Daoy (cell line): ENCODE measurements around the gene KISS1R. TPM values are rescaled to one million over a fixed set of nuclear protein-coding genes. Genes with fewer than 3 reads are reported as not detected.
"Not testable (repeated sequence)": the region's sequence is repeated elsewhere in the genome, so short reads cannot be mapped to it uniquely, and the experiment has no call there.

Source experiments
- DNase-seq: peaks from one replicate; pipeline ENCODE4 v3.0.0-alpha.2; 2015; ENCODE audit warnings: low read depth
- total RNA-seq: library from RNA; depleted of rRNA; stranded (reverse); fragments of >200 nt; shearing (Covaris generic); gene quantifications from 2 replicates; pipeline ENCODE4 v1.2.3, GENCODE V29; 2014

Gene KISS1R
- total RNA-seq, 1 experiment from 2014 or later, result not detected

- DNase-seq, result no peak
These were observed 35.6 kb upstream of the KISS1R start for GRCh38 chr19:881385-882071.

- no peak for DNase-seq
These were observed 34.1 kb upstream of the KISS1R start for GRCh38 chr19:882871-883497.

DNA sequence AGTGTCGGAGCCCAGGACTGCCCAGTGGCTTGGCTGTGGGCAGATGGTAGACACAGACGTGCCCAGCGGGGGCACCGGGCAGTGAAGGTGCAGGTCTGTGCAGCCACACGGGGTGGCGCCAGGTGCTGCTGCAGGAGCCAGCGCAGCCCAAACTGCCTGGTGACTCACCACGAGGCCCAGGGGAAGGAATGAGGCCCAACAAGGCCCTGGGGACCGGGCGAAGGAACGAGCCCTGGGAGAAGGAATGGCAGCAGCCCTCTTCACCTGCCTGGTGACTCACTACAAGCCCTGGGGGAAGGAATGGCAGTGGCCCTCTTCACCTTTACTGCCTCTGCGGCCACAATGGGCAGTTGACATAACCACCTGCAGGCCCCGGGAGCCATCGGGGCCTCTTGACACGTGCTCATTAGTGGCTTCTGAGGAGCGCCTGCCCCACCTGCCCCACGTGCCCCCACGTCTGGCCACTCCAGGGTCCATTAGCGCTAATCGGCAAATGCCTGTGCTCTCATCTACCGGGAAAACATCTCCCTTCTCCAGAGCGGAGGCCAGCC is 33.4 kb upstream of the KISS1R start:
- DNase-seq, result peak; percentile 80

- DNase-seq, result no peak
These were observed 32.5 kb upstream of the KISS1R start for GRCh38 chr19:884420-885211.

DNA sequence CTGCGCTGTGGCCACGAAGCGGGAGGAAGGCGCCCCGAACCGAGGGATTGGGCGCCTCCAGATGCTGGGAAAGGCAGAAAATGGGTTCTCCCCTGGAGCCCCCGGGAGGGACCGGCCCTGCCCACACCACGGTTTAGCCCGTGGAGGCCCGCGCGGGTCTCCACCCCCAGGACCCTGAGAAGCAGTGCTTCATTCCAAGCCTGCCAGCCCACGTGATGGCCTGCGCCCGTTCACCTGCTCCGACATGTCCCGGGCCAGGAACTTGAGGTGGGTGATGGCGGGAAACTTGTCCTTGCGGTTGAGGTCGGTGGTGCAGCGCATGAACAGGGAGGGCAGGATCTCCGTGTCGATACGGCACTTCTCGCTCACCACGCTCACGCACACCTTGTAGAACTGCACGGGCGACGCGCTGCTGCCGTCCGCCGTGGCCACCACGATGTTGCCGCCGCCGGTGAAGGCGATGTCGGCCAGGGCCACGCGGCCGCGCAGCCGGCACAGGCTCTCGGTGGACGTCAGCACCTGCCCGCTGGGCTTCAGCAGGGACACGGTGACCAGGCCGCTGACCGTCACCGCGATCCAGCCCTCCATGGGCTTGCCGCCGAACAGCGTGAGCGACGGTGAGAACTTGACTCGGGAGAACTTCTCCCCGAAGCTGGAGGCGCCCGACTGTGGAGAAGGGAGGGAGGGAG is 31.5 kb upstream of the KISS1R start:
- DNase-seq, result no peak

DNA sequence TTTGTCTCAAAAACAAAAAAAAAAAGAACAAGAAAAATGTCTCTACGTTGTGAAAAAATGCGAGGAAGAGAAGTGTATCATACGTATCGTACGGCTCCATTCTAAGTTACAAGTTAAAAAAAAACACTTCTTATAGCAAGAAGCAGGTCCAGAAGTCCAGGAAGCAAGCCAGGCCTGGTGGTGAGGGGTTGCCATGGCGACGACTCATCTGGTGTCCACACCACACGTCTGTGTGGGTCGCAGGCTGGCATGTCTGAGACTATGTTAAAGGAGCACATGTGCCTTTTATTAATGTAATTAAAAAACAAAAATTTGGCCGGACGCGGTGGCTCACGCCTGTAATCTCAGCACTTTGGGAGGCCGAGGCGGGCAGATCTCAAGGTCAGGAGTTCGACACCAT is 30.1 kb upstream of the KISS1R start:
- DNase-seq, result no peak

DNA sequence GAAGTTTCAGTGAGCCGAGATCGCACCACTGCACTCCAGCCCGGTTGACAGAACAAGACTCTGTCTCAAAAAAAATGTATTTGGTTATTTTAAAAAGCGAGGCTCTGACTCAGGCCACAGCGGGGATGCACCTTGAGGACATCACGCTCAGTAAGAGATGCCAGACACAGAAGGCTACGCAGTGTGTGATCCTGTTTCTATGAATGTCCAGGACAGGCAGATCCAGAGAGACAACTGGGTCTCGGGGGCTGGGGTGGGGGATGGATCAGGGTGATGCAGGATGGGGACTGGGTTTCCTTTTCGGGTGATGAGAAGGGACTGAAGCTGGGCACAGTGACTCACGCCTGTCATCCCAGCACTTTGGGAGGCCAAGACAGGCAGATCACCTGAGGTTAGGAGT is 29.5 kb upstream of the KISS1R start:
- DNase-seq, result no peak

DNA sequence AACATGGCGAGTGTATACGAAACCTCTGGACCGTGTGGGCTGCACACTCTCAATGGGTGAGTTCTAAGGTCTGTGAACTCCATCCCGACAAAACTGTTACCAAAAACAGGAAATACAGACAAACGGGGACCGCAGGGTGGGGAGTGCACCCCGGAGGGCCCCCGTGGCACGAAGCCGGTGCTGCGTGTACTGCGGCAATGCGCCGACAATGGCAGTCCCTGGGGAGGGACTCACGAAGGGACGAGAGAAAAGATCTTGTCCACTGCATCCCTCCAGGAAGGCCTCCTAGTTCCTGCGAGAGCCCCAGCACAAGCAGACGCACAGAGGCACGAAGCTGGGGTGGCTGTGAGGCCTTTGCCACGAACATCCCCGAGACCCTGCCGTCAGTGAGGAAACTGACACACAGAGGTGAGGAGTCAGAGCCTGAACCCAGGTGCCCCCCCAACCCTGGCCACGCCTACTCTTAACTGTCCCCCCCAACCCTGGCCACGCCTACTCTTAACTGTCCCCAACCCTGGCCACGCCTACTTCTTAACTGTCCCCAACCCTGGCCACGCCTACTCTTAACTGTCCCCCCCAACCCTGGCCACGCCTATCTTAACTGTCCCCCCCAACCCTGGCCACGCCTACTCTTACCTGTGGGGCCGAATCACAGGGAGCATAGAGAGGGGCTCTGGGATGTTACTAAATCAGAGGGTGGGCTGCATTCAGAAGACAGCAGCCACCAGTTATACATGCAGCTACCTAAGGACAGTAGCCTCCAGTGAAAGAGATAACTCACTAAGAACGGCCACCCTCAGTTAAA is 28.4 kb upstream of the KISS1R start:
- DNase-seq, result no peak

DNA sequence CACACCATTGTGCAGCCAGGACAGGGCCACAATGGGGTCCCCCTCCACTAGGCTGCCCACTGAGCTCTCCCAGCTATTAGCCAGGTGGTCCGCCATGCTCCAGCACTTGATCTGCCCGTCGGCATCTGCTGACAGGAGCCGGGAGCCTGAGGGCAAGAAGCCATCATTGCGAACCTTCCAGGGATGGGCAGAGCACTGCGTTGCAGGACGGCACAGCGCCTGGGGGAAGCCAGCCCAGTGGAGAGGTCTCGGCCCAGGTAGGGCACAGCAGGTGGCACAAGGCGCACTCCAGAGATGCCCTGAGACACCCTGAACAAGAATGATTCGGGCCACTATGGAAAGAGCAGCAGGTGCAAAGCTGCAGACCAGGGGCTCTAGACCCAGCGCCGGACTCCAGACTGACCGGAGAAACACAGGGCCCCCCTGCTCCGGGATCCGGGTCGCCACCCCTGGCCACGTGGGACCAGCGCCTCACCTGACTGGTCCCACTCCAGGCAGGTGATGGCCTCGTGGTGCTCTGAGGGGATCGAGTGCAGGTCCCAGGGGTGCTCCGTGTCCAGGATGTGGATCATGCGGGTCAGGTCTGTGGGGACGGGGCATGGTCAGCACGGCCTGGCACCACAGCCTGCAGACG is 27.4 kb upstream of the KISS1R start:
- DNase-seq, result no peak

DNA sequence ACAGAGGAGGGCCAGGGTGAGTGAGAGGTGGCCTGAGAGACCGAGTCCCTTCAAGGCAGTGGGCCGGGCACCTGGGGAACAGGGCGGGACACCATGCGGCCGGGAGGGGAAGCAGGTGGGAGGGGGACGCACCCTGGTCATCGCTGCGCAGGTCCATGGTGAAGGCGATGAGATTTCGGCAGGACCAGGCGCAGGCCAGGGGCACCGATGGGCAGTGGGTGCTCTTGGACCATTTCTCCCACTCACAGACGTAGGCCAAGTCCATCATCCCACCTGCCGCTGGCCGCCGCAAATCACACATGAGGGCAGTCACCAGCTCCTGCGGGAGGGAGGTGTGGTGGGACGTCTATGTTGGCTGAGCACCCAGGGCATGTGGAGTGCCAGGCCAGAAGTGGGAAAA is 26.3 kb upstream of the KISS1R start:
- DNase-seq, result no peak

- DNase-seq, result not testable (repeated sequence)
These were observed 25.5 kb upstream of the KISS1R start for GRCh38 chr19:891421-892200.

- no peak for DNase-seq
These were observed 24.8 kb upstream of the KISS1R start for GRCh38 chr19:892243-892893.

DNA sequence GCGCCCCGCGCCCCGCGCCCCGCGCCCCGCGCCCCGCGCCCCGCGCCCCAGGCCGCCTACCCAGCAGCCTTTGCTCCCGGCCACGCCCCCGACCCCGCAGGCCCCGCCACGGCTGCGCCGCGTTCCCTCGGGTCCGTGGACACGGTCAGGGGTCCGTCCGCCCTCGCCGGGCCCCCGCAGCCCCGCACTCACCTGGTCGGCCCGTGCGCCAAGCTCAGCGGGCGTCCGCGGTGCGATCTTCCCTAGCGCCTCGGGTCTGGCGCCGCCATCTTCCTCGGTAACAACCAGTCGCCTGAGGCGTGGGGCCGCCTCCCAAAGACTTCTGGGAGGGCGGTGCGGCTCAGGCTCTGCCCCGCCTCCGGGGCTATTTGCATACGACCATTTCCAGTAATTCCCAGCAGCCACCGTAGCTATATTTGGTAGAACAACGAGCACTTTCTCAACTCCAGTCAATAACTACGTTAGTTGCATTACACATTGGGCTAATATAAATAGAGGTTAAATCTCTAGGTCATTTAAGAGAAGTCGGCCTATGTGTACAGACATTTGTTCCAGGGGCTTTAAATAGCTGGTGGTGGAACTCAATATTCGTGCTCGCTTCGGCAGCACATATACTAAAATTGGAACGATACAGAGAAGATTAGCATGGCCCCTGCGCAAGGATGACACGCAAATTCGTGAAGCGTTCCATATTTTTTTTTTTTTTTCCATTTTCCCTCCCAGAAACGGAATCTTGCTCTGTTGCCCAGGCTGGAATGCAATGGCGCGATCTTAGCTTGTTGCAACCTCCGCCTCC is 24.0 kb upstream of the KISS1R start, which contains the start of the genes MED16 and RNU6-9:
MED16 (minus strand) TSS at position 294 of the 796 bp plus-strand sequence. CDS start 2,056 bp downstream, outside the sequence.
RNU6-9 (plus strand) TSS at position 591 of the 796 bp plus-strand sequence.
- DNase-seq, result peak; percentile 95

- no peak for DNase-seq
These were observed 20.7 kb upstream of the KISS1R start for GRCh38 chr19:896434-896833.

DNA sequence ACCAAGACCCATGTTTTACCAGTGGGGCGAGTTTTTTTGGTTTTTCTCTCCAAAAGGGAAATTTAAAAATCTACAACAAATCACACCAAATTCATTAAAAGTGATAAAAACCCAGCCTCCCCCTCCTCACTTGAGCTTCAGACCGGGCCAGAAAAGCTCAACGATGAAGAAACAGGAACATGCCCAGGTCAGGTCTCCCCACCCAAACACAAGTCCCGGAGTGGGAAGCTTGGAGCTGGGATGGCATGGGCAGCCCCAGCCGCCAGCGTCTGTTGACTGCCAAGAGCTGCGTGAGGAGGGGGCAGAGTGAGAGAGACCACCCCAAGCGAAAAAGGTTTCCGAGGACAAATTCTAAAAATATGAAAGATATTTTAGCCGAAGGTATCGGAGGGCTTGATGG is 20.1 kb upstream of the KISS1R start:
- no peak for DNase-seq

DNA sequence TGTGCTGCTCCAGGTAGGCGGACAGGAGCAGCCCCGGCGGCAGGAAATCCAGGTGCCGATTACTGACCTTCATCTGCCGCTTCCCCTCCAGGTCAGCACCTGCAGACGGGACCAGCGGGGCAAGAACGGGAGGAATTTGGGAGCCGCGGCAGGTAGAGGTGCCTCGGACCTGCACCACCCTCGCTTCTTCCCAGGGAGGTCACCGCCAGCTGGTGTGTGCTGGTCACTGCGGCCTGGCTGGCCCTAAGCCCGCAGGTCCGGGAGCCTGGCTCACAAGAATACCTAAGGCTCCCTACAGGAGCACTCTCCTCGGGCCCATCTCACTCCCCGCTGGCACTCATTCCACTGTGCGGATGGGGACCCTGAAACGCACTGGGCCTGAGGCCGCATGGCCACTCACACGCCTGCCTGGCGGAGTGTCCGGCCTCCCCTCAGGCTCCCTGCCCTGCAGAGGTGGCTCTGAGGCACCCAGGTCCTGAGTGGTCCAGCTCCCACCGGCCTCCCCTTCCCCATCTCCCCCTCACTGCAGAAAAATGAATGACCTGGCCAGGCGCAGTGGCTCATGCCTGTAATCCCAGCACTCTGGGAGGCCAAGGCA is 19.6 kb upstream of the KISS1R start:
- DNase-seq, result no peak

DNA sequence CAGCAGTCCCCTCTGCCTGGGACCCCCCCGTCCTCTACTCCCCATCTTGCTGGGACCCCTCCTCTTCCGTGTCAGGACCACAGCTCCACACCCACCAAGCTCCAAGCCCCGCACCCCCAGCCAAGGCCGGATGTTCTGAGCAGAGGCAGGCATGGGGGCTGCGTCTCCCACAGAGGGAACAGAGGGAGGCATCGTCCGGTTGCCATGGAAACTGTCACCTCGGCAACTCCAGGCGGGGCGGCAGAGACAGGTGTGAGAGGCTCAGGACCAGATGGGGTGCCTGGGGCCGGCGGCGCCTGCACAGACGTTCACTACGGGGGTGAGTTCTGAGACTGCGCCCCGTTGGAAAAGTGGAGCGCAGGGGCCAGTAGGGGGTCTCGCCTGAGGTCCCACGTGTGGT is 18.5 kb upstream of the KISS1R start:
- DNase-seq, result no peak
